Fibroblast of peridontal ligament (primary cell): ENCODE measurements around the gene PRRG4.
A peak's percentile ranks its signal among the peaks of the same experiment; 100 is the strongest.
"Not testable (repeated sequence)": the region's sequence is repeated elsewhere in the genome, so short reads cannot be mapped to it uniquely, and the experiment has no call there.

Experiments
- DNase-seq: peaks from one replicate; pipeline ENCODE4 v3.0.0-alpha.2; 2010; ENCODE audit errors: extremely low read depth

Gene PRRG4

DNA sequence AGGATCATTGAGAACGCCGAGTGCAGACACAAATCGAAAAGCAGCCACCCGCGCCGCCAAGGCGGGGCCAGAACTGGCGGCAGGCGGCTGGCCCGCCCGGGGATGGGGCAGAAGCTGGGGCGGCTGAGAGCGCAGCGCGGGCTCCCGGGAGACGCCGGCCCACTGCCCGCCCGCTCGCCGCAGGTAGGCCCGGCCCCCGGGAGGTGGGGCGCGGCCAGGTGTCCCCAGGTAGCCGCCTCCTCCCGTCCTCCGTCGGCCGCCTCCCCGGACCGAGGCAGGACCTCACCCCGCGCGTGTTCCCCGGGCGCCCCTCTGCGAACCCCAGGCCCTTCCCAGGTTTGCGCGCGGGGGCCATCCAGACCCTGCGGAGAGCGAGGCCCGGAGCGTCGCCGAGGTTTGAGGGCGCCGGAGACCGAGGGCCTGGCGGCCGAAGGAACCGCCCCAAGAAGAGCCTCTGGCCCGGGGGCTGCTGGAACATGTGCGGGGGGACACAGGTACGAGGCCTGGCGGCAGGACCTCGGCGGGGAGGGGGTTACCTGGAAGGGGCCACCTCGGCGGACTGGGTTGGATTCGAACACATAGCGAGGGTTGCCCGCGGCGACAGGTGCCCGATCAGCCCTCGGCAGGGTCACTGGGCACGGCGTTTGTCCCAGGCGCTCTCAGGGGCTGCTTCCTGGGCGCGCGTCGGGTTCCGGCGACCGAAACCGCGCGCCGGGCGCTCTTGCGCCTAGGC is at the start of gene PRRG4:
Gene PRRG4, plus strand, starts transcription at position 248 of the 733 bp plus-strand sequence. CDS start 603 bp downstream, outside the sequence.
- no peak for DNase-seq

- not testable (repeated sequence) for DNase-seq
Observed at GRCh38 chr11:32780839-32781238, 48.9 kb upstream of the PRRG4 start.

GRCh38 chr11:32781721-32782120 is 48.0 kb upstream of the PRRG4 start:
- no peak for DNase-seq

DNA sequence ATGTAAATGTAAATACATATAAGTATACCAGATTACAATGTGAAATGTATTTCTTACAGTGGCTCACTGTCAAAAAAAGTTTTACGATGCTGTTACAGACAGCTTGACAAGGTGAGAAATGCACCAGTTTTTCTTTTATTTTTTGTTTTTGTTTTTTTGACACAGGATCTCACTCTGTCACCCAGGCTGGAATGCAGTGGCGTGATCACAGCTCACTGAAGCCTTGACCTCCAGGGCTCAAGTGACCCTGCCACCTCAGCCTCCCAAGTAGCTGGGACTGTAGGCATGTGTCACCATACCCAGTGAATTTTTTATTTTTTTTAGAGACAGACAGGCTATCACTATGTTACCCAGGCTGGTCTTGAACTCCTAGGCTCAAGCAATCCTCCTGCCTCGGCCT is 44.5 kb upstream of the PRRG4 start:
- no peak for DNase-seq

GRCh38 chr11:32786811-32787210 is 42.9 kb upstream of the PRRG4 start:
- DNase-seq = no peak

- no peak for DNase-seq
Observed at GRCh38 chr11:32790916-32791315, 38.8 kb upstream of the PRRG4 start.

DNA sequence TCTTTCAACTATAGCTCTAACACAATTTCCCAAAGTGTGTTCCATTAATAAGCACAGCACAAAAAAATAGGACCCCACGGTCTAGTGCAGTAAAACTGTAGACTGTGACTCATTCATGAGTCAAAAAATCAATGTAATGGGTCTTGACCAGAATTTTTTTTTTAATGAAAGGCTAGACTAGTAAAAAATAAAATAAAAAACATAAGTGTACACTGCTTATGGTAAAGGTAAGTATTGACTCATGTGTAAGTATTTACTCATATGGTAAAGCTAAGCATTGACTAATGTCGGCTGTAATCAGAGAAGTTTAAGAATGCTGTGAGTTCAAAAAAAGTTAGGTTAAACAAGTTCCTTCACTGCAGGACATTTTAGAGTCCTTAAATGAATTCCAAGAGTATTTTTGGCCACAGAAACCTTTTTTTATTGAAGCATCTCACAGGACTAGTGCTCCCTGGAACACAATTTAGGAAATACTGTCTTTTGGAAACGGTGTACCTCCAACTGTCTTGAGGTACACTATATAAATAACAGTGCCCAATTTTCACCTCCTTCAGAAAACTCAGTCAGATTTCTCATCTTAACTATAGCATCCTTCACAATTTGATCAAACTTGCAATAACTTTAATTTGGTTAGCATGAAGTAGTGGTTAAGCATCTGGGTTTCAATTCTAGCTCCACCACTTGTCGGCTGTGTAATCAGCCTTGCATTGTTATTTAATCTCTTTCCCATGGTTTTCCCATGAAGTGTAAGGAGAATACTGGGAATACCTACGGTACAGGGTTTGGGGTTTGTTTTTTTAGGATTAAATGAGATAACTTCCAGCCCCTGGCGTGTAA is 37.4 kb upstream of the PRRG4 start:
- no peak for DNase-seq

GRCh38 chr11:32792948-32793475 is 36.7 kb upstream of the PRRG4 start:
- DNase-seq = peak; percentile 51

DNA sequence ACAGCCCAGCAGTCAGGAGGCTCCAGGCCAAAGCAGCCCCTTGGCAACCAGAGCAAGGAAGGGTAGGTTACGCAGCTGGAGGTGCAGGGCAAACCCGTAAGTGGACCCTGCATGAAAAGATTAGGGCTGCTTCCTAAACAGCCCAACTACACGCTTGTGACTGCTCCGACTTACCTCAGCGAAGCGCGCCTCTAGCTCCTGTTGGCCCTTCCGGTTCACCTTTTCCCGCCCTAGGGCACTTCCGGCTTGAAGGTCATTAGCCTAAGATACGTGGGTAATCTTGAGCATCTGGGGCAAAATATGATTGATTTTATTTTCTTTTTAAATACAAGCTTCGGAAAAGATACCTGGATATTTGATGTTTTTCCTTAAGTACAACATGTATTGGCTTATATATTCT is 35.3 kb upstream of the PRRG4 start, which contains the start of gene CCDC73:
Gene CCDC73, minus strand, starts transcription at position 224 of the 400 bp plus-strand sequence. CDS start 34,419 bp downstream, outside the sequence.
- DNase-seq = no peak

DNA sequence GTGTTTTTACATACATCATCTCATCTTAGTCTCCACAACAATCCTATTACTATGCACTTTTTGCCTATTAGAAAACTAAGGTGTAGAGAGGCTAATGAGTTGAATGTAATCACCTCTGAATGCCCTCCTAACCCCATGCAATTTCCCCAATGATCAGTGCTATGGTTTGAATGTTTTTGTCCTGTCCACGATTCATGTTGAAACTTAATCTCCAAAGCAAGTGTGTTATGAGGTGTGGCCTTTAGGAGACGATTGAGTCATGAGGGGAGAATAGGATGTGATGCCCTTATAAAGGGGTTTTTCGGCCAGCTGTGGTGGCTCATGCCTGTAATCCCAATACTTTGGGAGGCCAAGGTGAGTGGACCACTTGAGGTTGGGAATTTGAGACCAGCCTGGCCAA is 33.3 kb upstream of the PRRG4 start:
- no peak for DNase-seq

GRCh38 chr11:32809313-32809712 is 20.4 kb upstream of the PRRG4 start:
- peak; percentile 79 for DNase-seq

DNA sequence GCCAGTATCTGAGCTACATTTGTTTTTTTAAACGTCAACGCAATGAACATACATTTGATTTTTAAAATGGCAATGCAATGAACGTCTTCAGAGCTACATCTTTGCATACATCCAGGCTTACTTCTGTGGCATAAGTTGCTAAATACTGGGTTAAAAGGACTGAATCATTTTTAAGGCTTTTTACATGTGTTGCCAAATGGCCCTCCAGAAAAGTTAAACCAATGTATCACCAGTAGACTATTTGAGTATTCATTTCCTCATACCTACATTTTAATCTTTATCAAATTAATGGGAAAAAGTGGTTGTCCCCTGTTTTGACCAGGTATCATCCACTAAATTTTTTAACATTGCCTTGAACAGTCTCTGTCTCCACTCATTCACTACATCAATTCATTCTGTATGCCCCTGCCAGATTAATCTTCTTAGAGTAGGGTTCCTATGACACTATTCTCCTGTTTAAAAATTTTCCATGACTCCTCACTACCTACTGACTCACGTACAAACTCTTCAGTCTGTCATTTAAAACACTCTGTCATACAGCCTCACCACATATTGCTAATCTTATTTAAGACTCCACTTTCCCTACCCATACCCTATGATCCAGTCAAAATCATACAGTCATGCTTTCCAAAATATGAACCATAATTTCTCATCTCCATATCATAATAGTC is 12.4 kb upstream of the PRRG4 start:
- no peak for DNase-seq

GRCh38 chr11:32817852-32818183 is 11.9 kb upstream of the PRRG4 start:
- no peak for DNase-seq

DNA sequence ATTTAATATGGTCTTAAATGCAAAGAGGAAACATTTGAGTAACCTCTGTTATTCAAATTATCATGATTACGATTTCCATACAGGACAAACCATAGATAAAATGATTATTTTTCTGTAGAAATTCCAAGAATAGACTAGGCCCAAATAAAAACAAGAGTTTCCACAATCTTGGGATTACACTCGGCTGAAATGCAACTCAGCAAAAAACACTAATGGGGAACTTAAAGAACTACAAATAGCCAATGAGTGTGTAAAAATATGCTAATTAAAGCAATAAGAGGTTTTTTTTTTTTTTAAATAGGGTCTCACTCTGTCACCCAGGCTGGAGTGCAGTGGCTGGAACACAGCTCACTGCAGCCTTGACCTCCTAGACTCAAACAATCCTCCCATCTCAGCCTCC is 10.5 kb upstream of the PRRG4 start:
- DNase-seq = no peak

DNA sequence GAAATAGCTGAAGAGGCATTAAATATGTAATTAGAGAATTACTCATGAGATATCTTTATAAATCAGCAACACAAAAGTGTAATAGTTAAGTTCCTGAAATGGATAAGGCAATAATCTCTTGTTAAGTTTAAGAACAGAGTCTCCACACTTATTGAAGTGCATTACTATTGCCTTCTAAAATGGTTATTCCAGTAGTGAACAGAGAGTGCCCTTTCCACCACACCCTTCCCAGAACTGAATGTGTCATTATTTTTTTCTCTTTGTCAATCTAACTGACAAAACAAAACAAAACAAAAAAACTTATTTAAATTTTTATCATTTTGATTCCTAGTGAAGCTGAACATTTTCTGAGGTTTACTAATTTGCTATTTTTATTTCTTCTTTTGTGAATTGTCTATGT is 9.2 kb upstream of the PRRG4 start:
- DNase-seq = no peak

- peak; percentile 16 for DNase-seq
Observed at GRCh38 chr11:32821517-32821916, 8.2 kb upstream of the PRRG4 start.

DNA sequence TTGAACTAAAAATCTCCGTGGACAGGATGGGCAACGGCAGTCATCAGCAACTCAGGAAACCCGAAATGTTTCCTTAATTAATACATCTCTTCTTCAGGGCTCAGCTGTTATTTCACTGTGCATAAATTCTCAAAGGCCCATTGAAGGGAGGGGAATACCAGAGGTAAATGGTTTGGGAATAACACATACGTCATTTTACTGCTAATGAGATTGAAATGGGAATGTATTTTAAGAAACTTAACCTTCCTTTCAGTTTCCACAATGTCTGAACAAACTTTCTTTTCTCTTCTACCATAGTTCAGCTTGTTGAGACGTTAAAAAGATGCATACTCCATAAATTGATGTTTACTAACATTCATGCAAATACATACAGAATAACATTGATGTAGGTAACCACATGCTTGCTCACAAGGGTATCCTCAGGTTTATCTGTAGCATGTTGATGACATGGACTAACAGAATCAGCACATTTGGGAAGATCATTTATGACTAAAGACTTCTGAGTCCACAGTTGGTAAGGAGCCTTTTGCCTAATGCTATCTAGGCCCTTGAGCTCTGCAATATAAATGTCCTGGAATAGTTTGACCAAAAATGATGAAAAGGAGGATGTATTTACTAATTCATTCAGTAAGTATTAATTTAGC is 7.7 kb upstream of the PRRG4 start:
- no peak for DNase-seq

DNA sequence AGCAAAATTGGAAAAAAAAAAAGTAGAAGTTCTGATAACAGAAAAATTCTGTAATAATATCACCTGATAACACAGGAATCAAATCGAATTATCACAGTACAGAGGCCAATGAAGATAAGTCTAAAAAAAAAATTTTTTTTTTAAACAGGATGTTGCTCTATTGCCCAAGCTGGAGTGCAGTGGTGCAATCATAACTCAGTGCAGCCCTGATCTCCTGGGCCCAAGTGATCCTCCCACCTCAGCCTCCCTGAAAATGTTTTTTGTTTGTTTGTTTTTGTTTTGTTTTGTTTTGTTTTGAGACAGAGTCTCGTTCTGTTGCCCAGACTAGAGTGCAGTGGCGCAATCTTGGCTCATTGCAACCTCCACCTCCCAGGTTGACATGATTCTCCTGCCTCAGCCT is 6.1 kb upstream of the PRRG4 start:
- DNase-seq = not testable (repeated sequence)

DNA sequence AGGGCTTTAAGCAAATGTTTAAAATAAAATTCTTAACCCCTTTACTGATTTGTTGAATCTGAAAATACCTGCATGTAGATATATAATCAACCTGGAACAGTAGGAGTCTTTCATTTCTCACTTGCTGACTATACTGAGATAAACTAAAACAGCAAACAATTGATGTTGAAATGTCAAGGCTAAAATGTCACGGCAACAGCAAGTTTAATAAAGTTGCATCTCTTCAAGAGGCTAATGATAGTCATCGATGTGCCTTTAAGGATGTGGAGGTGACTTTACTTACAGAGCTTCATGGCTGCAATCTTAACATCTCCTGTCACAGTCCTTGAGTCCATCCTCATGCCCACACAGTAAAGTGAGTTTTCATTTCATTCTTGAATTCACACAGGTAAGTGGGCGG is 3.6 kb upstream of the PRRG4 start:
- no peak for DNase-seq

GRCh38 chr11:32827276-32827675 is 2.5 kb upstream of the PRRG4 start:
- DNase-seq = no peak

GRCh38 chr11:32829157-32829679 is 509 bp upstream of the PRRG4 start:
- peak; percentile 38 for DNase-seq

GRCh38 chr11:32830413-32830738 is 649 bp downstream of the PRRG4 start:
- DNase-seq = no peak
